Renal cortex interstitium (tissue), 11 donors: ENCODE results near the gene ZNF202. TPM values are rescaled to one million over a fixed set of nuclear protein-coding genes. Genes with fewer than 3 reads are reported as not detected.
"Not testable (repeated sequence)": the region's sequence is repeated elsewhere in the genome, so short reads cannot be mapped to it uniquely, and the experiment has no call there.

Source experiments
- DNase-seq, 11 donors: peaks; one replicate each; pipeline ENCODE4 v3.0.0-alpha.2; 2013; ENCODE audit warnings: low read depth in 9 of 11, low spot score in 4 of 11; ENCODE audit errors: extremely low read depth in 1 of 11
- polyA plus RNA-seq, 3 donors: library from polyadenylated mRNA; unstranded; fragments of 120-200 nt; gene quantifications; one replicate each; pipeline ENCODE4 v1.2.1, GENCODE V29; 2013; ENCODE audit not compliant: insufficient read length in 3 of 3

The ZNF202 gene
- polyA plus RNA-seq, 3 donors = 17.4 to 22.1 (median 18.1) TPM

DNA sequence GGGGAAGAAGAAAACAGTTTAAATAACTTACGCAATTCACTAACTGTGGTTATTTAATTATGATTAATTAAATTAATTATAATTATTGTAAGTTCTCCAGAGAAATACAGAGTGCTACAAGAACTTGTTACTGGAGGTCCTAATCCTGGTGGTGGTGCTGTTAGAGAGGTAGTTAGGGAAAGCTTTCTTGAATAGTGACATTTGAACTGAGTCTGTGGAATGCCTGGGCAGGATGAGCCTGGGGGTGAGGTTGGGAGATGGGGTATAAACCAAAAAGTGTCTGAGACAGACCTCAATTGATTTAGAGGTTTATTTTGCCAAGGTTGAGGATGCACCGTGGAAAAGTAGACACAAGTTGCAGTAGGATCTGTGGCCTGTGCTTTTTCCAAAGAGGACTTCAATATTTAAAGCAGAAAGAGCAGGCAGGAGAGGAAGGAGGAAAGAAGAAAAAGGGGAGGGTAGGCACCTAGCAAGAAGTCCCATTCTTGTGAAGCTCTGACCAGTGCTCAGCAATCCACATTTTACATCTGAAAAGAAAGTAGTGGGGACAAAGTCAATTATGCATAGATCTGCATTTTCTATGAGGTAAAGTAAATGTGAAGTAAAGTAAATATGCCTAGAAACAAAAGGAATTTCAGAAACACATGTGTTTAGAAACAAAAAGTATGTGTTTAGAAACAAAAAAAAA, 4.4 kb upstream of the ZNF202 start:
- no peak for DNase-seq

DNA sequence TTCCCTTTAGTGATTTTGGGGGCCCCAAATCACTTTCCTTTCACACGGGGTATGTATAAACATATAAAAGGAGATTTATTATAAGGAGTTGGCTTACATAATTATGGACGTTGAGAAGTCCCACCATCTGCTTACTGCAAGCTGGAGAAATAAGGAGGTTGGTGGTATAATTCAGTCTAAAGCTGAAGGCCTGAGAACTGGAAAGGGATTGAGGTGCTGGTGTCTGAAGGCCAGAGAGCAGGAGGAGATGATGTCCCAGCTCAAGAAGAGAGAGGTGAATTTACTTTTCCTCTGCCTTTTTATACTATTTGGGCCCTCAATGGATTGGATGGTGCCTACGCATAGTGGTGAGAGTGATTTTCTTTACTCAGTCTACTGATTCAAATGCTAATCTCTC, 1.3 kb upstream of the ZNF202 start:
- DNase-seq = no peak

DNA sequence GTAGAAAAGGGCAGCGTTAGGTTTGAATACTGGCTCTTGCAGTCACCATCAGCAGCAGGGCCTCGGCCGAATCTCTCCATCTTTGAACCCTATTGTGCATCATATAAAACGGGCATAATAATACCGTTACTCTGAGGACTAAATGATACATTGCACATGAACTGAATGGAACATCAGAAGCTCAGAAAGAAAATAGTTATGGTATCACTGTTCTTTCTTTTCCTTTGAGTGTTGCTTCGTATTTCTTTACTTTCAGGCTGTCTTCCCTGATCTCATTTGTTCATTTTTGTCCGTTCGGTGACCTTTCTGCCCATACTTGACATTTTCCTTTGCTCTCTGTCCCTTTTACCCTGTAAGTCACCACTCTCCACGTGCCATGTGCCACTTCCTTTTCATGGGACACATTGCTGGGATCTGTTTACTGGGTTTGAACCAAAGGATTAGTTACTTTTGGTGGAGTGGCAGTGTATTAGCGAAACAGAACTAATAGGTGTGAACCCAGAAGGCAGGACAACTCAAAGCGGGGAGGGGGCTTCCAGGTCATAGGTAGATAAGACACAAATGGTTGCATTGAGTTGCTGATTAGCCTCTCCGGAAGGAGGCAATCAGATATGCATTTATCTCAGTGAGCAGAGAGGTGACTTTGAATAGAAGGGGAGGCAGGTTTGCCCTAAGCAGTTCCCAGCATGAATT, 717 bp upstream of the ZNF202 start:
- DNase-seq = peak in 3 of 11 donors; percentile 0 to 17 (median 8)

DNA sequence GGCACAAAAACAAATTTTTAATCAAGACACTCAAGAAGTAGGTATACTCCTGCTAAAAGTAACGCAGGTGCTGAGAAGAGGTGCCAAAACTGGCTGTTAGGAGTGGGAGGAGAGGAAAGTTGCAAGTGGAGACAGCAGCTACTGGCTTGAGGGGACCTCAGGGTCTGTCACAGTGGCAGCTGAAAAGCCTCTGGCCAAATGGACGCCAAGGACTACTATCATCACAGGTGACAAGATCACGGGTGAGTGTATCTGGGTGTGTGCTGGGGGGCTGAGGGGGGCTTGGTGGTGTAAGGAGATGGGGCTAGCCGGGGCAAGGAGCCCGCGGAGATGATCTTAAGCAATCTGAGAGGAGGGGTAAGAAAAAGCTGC, 687 bp downstream of the ZNF202 start:
- DNase-seq = peak in 1 of 11 donors; percentile 3

DNA sequence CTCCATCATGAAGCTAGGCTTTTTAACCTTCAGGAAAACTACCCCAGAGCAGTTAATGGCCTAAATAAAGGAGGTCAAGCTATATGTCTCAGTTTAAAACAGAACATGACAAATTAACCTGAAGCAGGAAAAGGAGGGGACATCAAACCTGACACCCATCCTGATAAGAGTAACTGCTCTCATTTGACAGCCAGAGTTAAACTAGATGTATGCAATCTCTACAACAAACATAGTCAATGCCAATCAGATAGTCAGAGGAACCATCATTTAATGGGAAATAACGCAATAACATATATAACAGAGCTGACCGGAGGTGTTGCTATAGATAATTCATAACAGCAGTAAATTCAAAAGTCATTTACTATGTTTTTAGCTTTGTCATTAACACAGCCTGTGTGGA, 3.1 kb downstream of the ZNF202 start:
- DNase-seq = no peak

DNA sequence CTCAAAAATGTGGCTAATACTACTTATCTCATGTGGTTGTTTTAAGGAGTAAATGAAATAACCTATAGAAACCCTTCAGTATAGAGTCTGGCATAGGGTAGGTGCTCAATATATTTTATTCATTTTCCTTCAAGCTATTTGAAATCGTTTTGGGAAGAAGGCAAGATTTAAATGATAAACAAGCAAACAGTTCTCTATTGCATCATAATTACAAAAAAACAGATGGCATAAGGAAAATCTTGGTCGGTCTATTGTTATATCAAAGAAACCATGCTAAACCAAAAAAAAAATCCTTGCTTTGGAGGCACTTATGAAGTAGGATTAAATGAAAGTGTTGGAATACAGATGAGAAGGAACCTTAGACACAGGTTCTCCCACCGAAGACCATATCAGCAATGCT, 4.7 kb downstream of the ZNF202 start:
- DNase-seq = no peak

DNA sequence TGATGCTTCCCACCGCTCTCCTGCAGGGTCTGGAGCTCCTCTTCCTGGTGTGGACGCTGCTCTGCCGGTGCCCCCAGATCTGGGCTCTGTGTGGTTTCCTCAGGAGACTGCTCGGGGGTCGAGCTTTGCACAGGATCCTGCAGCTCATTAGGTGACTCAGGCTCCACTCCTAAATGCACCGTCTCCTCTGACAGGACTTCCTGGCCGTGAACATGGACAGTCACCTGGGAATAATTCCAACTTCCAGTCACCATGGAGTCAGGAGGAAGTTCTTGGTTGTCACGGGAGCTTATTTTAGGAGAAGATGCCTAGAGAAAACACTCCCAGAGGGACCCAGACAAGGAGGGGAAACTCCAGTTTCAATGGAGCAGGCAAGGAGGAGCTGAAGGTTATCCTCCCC, 11.9 kb downstream of the ZNF202 start:
- DNase-seq = no peak

DNA sequence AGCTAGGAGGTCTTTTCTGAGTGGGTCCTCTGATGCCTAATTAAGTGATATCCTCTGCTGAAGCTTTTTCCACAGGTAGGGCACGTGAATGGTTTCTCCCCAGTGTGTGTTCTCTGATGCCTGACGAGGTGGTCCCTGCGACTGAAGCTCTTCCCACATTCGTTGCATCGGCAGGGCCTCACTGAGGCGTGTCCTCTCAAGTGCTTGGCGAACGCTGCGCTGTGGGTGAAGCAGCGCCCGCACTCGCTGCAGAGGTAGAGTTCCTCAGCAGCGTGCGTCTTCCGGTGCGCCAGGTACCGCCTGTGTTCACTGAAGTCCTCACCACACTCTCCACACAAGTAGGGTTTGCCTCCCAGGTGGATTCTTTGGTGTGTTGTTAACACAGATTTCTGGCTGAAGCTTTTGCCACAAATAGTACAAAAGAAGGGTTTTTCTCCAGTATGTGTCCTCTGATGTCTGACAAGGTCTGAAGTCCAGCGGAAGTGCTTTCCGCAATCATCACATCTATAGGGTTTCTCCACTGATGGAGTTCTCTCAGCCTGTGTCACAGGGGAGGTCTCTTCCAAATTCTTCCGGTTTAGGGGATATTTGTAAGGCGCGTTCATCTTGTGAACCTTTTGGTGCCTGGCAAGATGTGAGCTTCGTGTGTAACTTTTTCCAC, 15.3 kb downstream of the ZNF202 start:
- DNase-seq = no peak

DNA sequence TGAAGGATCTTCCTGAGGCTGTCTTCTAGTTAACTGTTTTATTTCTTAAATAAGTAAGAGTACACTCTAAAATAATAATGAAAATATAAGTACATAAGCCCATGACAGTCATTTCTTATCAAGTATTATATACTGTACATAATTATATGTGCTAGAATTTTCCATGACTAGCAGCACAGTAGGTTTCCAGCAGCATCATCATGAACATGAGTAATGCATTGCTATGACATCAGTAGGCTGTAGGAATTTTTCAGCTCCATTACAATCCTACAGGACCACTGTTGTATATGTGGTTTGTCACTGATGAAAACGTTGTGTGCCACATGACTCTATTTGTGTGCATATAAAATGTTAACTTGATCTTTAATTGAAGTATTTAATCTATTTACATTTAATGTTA, 22.0 kb downstream of the ZNF202 start:
- no peak for DNase-seq

DNA sequence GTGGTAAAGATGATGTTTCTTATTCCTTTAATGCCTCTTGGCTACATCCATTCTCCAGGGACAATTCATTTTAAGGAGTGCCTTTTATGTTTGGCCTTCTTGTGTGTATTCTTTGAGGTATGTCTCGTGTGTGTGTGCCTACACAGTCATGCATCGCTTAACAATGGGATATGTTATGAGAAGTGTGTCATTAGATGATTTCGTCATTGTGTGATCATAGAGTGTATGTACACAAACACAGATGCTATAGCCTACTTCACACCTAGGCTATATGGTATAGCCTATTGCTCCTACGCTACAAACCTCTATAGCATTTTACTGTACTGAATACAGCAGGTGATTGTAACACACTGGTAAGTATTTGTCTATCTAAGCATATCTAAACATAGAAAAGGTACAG, 23.0 kb downstream of the ZNF202 start:
- DNase-seq = no peak

DNA sequence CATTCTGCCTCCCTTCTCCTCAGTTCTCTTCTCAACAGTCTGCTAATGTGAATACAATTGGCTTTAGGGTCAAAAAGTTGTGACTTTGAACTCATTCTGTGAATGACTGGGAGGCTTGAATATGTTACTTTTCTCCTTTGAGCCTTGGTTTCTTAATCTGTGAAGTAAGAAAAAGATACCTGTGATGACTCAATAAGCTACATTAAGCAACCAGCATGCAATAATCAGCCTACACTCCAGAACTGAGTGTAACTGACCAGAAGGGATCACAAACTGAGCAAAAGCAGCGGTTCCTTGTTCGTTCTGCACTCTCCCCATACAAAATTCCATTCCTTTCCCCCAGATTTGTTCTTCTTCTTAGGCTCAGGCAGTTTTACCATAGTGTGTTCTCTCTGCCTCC, 23.4 kb downstream of the ZNF202 start:
- DNase-seq = no peak

DNA sequence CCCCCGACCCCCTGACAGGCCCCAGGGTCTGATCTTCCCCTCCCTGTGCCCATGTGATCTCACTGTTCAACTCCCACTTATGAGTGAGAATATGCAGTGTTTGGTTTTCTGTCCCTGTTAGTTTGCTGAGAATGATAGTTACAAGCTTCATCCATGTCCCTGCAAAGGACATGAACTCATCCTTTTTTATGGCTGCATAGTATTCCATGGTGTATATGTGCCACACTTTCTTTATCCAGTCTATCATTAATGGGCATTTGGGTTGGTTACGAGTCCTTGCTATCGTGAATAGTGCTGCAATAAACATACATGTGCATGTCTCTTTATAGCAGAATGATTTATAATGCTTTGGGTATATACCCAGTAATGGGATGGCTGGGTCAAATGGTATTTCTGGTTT, 28.8 kb downstream of the ZNF202 start:
- DNase-seq = not testable (repeated sequence)

DNA sequence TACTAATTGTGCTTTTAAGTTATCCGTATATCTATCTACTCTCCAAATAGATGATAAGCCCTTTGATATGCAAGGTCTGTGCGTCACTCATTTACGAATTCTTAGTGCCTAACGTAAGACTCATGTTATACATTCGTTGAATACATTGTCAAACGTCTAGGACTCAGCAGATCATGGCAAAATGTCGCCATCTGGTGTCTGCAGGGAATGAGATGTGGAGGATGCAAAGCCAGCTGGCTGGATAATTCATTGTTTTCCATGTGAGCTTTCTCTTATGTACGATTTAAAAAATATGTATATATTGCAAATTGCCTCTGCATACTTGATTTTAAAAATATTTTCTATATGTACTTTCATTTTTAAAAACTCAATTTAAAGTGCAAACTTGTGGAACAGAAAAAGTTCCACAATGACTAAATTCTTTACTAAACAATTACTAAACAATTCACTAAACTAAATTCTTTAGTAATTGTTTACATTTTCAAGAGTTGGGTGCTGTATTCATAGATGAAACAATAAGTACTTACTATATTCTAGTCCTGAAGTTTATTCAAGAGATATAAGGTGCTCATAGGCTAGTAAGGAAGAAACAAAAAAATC, 33.8 kb downstream of the ZNF202 start:
- peak; percentile 47 to 77 (median 59) for DNase-seq

DNA sequence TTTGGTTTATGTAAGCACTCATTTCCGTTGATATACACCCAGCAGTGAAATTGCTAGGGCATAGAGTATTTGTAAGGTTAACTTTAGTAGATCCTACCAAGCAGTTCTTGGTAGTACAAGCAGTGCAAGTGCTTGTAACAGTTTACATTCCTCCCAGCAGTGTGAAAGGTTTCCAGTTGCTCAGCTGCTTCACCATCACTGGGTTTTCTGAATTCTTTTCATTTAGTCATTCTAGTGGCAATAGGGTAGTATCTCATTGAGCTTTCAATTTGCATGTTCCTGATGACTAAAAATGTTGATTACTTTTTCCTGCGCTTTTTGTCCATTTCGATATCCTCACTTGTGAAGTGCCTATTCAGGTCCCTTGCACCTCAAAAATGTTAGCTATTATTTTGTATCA, 34.3 kb downstream of the ZNF202 start:
- no peak for DNase-seq

DNA sequence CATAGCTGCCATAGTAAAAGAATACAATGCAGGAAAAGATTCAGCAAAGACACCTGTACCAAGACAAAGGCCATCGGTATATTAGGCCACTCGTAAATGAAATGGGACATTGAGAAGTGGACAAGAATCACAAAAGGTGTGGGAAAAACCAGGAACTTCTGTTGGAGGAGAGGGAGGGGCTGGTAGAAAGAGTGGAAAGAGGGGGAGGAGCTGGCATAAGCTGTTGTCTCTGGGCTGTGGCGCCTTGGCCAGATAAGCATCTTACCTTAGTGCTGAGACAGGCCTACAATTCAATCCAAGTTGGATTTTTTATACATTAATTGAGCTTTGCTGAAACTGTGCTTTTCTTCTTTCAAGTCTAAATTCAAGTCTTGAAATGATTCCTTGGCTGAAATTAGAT, 37.1 kb downstream of the ZNF202 start:
- no peak for DNase-seq

DNA sequence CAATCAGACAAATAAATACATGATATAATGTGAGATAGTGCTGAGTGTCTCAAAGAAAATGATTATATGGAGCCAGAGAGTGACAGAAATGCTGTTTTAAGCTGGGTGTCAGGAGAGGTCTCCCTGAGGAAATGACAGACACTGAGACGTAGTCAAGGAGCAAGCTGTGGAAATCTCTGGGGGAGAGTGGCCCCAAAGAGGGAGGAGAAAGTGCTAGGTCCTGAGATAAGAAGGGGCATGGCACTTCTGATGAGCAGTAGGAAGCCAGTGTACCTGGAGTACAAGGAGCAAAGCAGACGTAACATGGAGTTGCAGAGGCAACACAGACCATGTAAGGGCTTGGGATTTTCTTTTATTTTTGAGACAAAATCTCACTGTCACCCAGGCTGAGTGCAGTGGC, 38.8 kb downstream of the ZNF202 start:
- no peak for DNase-seq

DNA sequence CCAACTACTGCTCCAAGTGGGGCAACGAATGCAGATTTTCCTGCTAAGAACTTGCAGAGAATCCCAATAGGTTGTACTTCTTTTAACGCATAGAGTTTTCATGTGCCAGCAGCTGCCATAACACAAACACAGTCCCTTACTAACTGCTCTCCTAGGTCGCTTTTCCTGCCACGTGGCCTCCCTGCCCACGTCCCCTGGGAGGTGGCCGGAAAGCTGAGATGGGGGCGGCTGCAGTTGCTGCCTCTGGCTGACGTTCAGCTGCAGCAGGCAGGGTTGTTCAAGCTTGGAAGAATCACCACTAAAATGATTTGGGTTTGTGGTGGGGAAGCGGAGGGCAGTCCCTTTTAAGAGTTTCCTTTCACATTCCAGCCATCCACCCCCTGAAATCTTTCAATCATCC, 39.3 kb downstream of the ZNF202 start:
- DNase-seq = peak in 4 of 11 donors; percentile 7 to 18 (median 15)

DNA sequence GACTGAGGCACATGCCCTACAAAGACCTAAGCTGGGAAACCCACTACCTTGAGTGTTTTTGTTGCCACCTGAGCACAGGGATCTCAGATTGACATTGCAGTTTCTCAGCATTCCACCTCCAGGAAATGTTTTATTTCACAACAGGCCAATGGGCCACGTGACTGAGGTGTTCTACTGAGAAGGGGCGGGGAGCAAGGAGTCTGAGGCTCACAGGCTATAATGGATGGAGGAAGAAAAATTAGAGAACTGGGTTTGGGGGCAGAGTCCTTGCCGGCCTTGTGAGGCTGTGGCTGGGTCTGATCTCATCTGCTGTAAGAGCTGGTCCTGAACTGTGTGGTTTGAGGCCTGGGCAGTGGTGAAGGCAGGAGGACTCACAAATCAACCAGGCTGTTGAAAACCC, 40.7 kb downstream of the ZNF202 start:
- no peak for DNase-seq

DNA sequence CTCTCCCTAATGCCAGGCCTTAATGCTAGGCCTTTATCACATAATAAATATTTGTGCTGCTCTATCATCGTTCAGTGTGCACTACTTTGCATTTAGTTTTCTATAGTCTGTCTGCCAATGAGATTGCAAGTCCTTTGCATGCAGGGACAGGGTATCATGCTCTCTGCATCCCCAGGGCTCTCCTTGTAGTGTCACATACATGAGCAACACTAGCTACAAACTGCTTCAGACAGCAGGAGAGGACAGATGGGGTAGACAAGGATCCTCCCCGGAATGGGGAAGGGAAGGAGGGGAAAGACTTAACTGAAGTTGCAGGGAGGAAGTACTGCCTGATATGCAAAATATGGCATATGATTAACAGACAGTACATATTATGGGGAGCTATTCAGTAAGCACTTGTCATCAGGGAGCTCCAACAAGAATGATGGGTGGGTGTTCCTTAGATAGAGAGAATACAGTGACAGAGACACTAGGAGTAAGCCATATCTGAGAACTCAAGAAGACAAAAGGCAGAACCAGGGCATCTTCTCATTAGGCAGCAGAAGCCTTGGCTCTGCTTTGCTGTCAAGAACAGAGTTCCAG, 42.8 kb downstream of the ZNF202 start:
- DNase-seq = no peak

DNA sequence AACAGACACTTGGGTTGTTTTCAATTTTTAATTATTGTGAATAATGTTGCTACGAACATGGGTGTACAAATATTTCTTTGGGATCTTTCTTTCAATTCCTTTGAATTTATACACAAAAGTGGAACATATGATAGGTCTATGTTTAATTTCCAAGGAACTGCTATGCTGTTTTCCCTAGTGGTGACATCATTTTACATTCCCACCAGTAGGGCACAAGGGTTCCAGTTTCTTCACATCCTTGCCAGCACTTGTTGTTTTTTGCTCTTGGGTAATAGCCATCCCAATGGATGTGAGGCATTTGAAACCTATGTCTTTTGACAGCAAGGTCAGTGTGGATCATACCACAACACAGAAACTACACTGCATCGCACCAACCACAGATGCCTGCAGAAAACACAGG, 45.3 kb downstream of the ZNF202 start:
- no peak for DNase-seq
